ENCODE measurements around the gene STPG4. TPM values are rescaled to one million over a fixed set of nuclear protein-coding genes. Genes with fewer than 3 reads are reported as not detected.

STPG4 gene
- polyA plus RNA-seq, 3 donors = 0.20 to 0.24 TPM; not detected in 1

GRCh38 chr2:47147021-47147420 is 8.1 kb downstream of the STPG4 start:
- intact Hi-C loops (cut with micrococcal nuclease) = no loop called here
- Mint-ChIP-seq H3K27me3 (ENCODE audit: low read depth in 3 of 3) (no peaks in the 10 kb centered on the region), H3K27ac (no peak overlapping the region), H3K9me3 (peaks cover 0 to 3% (median 0%) of the 10 kb centered on the region in 7 donors), H3K4me3 (no peak overlapping the region), H3K4me1 (no peaks in the 10 kb centered on the region), H3K36me3 (peaks cover 44 to 57% of the 10 kb centered on the region in 2 donors)
- no peak for TF ChIP-seq CTCF (IDR thresholded peaks at IDR 0.05)
- Histone ChIP-seq H3K9ac (ENCODE audit: insufficient read depth, low read length, poor library complexity, severe bottlenecking) (no peak overlapping the region), H4K20me1 (ENCODE audit: insufficient read depth, low read length) (no peaks in the 10 kb centered on the region), H3K27me3 (ENCODE audit: control insufficient read depth in 2 of 2, insufficient read depth in 2 of 2, low read length in 2 of 2) (no peaks in the 10 kb centered on the region), H3K4me1 (ENCODE audit: control insufficient read depth in 1 of 2, insufficient read depth in 2 of 2, low read length in 2 of 2) (no peaks in the 10 kb centered on the region), H2AFZ (ENCODE audit: insufficient read depth, low read depth, low read length, poor library complexity, severe bottlenecking) (no peak overlapping the region), H3K9me3 (replicated peaks in 1 of 2; ENCODE audit: control insufficient read depth in 1 of 2, insufficient read depth in 1 of 2, low read length in 2 of 2) (no peaks in the 10 kb centered on the region), H3K36me3 (replicated peaks in 1 of 2; ENCODE audit: control insufficient read depth in 1 of 2, insufficient read depth in 2 of 2, low read length in 2 of 2) (peaks cover 76 to 97% of the 10 kb centered on the region in 2 donors), H3K79me2 (ENCODE audit: insufficient read depth, low read length) (no peaks in the 10 kb centered on the region), H3K27ac (ENCODE audit: low read depth in 1 of 2, low read length in 2 of 2) (no peak overlapping the region), H3K4me2 (replicated peaks; ENCODE audit: extremely low read depth, low read length, poor library complexity, severe bottlenecking) (no peak overlapping the region), H3K4me3 (replicated peaks in 1 of 3; ENCODE audit: low read depth in 2 of 3, low read length in 3 of 3) (no peak overlapping the region)
- DNase-seq = no peak
- 100% methylated on average over 1 of the region's 3 CpGs for whole genome bisulfite sequencing (ENCODE audit: insufficient coverage)

GRCh38 chr2:47145466-47145865 is 9.6 kb downstream of the STPG4 start:
- no peak for TF ChIP-seq CTCF (IDR thresholded peaks at IDR 0.05)
- H3K9me3 Mint-ChIP-seq = peaks cover 0 to 3% (median 0%) of the 10 kb centered on the region in 7 donors
- peaks cover 44 to 56% of the 10 kb centered on the region in 2 donors for H3K36me3 Mint-ChIP-seq

More at GRCh38 chr2:47145466-47145865, 9.6 kb downstream of the STPG4 start:
- Histone ChIP-seq H3K4me2 (replicated peaks; ENCODE audit: extremely low read depth, low read length, poor library complexity, severe bottlenecking) (no peak overlapping the region), H3K9ac (ENCODE audit: insufficient read depth, low read length, poor library complexity, severe bottlenecking) (no peak overlapping the region), H3K79me2 (ENCODE audit: insufficient read depth, low read length) (no peaks in the 10 kb centered on the region), H3K27ac (ENCODE audit: low read depth in 1 of 2, low read length in 2 of 2) (no peak overlapping the region), H3K9me3 (replicated peaks in 1 of 2; ENCODE audit: control insufficient read depth in 1 of 2, insufficient read depth in 1 of 2, low read length in 2 of 2) (no peaks in the 10 kb centered on the region), H3K4me3 (replicated peaks in 1 of 3; ENCODE audit: low read depth in 2 of 3, low read length in 3 of 3) (no peak overlapping the region), H2AFZ (ENCODE audit: insufficient read depth, low read depth, low read length, poor library complexity, severe bottlenecking) (no peak overlapping the region), H4K20me1 (ENCODE audit: insufficient read depth, low read length) (no peaks in the 10 kb centered on the region), H3K4me1 (ENCODE audit: control insufficient read depth in 1 of 2, insufficient read depth in 2 of 2, low read length in 2 of 2) (no peaks in the 10 kb centered on the region), H3K27me3 (ENCODE audit: control insufficient read depth in 2 of 2, insufficient read depth in 2 of 2, low read length in 2 of 2) (no peaks in the 10 kb centered on the region), H3K36me3 (replicated peaks in 1 of 2; ENCODE audit: control insufficient read depth in 1 of 2, insufficient read depth in 2 of 2, low read length in 2 of 2) (peaks cover 76 to 98% of the 10 kb centered on the region in 2 donors)
- no peak for DNase-seq
- no peak overlapping the region for H3K27ac Mint-ChIP-seq
- no peak overlapping the region for H3K4me3 Mint-ChIP-seq
- intact Hi-C loops (cut with micrococcal nuclease) = no loop called here
- WGBS (ENCODE audit: insufficient coverage) = no CpG with 5 or more reads among the region's 1 CpG
- no peaks in the 10 kb centered on the region for H3K27me3 Mint-ChIP-seq (ENCODE audit: low read depth in 3 of 3)
- no peaks in the 10 kb centered on the region for H3K4me1 Mint-ChIP-seq

Data from CD14-positive monocyte (primary cell).